GM18505 (cell line): ENCODE measurements around the gene KCNIP4.

Source experiments
- ATAC-seq: cut with Tn5 transposase; IDR thresholded peaks from one replicate; pipeline ENCODE4 v1.9.1; 2021; ENCODE audit not compliant: unreplicated experiment
- POLR2A ChIP-seq: IDR thresholded peaks from 4 replicates; pipeline ENCODE4 v1.6.1; 2011; ENCODE audit warnings: borderline replicate concordance; ENCODE audit not compliant: insufficient read depth, insufficient read length; ENCODE audit errors: extremely low read depth

KCNIP4 gene

DNA sequence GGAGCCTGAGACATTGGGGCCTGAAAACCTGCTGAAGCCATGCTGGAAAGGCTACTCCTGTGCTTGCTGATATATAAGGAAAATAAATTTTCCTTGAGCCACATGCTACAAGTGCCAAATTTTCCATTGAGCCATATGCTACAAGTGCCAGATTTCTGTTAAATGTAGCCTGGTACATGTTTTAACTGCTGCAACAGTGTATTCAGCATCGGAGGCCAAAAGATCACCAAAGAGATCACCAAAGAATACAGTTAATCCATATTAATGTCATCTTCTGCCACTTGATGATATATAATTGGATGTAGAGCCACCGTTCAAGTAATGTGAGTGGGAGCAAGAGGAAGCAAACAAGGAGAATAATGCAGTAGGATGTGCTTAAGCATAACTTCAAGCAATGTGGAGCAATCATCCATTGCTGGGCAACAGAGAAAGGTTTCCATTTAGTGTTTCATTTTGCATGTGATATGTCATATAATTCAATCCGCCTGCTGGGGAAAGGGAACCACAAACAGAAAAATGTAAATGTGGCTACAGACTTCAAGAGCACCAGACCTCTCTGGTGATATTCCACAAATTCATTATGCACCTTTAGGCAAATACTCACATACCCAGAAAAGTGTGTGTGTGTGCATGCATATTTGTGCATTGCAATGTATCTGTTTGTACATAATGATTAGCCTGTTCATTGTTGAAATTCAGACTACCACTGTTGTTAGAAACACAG is 295.9 kb downstream of the KCNIP4 start:
- ATAC-seq = no peak
- TF ChIP-seq POLR2A = no peak

GRCh38 chr4:21649391-21650090 is 299.0 kb downstream of the KCNIP4 start:
- no peak for TF ChIP-seq POLR2A
- no peak for ATAC-seq

DNA sequence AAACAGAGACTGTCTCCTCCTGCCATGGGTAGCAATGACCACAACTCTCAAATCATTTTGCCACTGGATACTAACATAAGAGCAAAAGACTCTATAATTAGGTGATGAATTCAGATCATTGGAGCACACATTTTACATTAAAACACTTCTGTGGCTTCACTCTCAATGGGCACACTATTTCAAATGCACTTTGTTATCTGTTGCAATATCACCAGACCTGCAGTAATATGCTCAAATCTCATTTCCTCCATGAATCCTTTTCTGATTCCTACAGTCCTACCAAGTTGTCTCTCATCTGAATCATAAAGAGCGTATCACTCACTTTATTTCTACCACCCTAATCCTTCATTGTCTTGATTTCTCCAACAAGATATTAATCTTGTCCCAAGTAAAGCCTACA is 302.8 kb downstream of the KCNIP4 start:
- TF ChIP-seq POLR2A = no peak
- no peak for ATAC-seq

- no peak for ATAC-seq
- TF ChIP-seq POLR2A = no peak
Observed at GRCh38 chr4:21641696-21642095, 306.9 kb downstream of the KCNIP4 start.

GRCh38 chr4:21638171-21638725 is 310.3 kb downstream of the KCNIP4 start:
- no peak for ATAC-seq
- no peak for TF ChIP-seq POLR2A

DNA sequence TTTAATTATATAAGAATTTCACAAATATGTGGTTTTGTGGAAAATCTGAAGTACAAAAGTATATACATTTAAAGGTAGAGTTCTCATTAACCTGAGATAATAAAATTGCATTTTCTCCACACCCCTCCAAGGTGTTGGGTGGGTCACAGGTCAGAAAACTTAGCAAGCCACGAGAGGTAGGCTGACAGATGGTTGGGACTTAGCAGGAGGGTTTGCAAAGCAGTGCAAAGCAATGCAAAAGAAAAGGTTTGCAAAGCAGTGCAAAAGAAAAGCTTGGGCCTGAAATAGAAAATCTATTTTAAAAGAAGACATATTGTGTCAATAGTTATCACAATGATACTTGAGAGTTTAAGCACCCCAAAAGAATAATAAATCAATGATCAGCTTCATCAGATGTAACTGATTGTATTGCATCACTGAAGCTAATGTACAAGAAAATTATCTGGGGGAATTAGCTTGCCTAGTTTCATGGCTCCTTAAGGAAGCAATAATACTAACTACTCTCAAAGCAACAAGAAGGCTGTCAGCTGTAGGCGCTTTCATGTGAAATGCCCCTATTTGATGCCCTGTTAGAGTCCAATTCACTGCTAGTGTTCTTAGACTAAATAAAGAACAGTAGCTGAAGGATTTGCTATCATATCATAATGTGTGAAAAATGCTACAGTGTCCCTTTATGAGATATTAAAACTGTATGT is 319.5 kb downstream of the KCNIP4 start:
- ATAC-seq = no peak
- TF ChIP-seq POLR2A = no peak

DNA sequence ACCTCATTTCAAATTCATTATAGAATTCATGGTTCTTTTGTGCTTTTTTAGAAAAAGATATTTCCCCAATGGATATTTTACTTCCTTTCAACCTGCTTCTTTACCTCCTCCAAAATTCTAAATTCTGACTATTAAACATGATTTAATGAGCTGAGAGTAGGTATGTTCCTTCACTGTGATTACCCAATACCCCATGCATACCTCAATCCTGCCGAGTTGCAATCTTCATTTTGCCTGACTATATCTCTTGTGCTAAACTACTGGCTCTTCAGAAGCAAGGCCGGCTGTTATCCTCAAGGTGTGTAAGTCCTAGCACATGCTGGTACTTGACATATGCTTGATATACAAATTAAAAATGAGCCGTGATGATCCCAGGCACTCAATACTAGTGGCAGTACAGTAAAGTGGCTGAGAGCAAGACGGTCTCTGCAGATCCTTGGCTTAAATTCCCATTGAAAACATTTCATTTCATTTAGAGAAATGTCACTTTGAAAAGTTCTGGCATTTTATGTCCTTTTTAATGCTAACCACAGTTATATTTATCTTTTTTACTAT is 320.4 kb downstream of the KCNIP4 start:
- no peak for ATAC-seq
- TF ChIP-seq POLR2A = no peak

DNA sequence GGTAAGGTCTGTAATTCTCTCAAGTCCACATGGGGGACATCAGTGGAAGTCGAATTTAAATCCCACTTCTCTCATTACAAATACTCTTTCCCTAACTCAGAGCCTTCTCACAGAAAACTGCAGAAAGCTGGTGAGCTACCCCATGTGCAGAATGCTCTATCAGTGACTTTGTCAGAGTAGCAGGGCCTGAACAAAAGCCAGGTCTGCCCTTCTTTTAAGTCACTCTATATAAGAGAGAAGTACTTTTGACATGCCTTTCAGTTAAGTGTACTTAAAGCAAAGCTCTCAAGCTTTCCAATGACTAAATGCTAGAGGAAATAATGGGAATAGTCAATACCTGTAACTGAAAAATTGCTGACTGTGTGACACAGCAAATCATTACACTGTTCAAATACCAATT is 323.1 kb downstream of the KCNIP4 start:
- no peak for TF ChIP-seq POLR2A
- ATAC-seq = no peak

GRCh38 chr4:21605006-21605405 is 343.6 kb downstream of the KCNIP4 start:
- no peak for ATAC-seq
- TF ChIP-seq POLR2A = no peak

DNA sequence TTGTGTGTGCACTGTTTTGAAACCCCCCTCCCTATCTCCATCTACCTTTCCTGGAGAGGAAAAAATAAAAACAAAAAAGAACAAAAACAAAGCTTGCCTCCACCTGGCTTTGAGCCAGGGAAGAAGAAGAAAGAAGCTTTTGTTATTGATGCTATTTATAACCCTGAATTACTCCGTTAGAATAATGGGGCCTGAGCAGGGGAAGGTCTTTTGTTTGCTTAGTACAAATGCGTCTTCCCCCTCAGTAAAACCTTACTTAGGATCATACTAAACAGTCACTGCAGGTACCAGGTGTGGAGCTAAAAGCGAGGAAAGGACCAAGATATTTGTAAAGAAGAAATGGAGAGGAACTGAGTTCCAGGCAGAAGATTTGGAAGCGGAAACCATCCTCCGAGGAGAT is 352.1 kb downstream of the KCNIP4 start:
- TF ChIP-seq POLR2A = no peak
- ATAC-seq = no peak

GRCh38 chr4:21593671-21594001 is 354.9 kb downstream of the KCNIP4 start:
- TF ChIP-seq POLR2A = no peak
- ATAC-seq = no peak

DNA sequence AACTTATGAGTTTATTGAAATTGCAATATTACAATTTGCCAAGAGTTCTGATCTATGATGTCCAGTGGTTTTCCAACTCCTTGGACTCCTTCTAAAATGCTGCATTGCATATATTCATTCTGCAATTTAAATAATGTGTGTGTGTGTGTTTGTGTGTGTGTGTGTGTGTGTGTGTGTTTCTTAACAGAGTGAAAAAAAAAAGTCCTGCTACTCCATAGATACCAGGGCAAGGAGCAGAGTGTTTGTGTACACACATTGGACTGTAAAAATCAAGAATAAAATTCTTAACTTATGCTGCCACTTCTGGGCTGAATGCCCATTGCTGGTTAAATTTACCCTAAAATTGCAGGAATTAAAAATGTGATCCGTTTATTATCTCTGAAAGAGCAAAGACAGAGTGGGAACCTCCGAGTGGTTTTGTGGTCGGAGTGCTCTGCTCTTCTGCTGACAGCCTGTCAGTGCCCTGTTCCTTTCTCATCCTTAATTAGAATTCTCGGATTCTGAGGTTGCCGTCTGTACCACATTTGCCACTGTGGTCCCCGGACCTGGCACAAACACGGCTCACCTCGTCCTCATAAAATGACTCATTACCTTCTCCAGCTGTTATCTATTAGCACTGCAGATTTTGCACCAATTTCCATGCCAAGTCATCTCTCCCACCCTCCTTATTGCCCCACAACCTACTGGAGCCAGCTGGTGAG is 355.5 kb downstream of the KCNIP4 start:
- ATAC-seq = no peak
- no peak for TF ChIP-seq POLR2A

DNA sequence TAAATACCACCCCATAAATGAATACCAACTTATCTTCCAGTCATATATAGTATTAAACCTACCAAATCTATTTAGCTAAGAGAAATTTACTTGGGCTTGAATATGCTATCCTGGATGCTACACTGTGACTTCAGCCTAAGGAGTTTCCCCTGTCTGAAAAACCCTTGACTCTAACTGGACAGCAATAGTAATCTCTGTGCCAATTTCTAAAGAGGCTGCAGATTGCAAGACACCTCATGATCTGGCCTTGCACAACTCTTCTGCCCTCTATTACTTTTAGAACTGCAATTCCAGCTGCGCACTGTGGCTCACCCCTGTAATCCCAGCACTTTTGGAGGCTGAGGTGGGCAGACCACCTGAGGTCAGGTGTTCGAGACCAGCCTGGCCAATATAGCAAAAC is 371.5 kb downstream of the KCNIP4 start:
- no peak for ATAC-seq
- no peak for TF ChIP-seq POLR2A
